ENCODE results near the gene CDC42EP2.
A peak's percentile ranks its signal among the peaks of the same experiment; 100 is the strongest.

Gene CDC42EP2

GRCh38 chr11:65310215-65310614 is 4.5 kb upstream of the CDC42EP2 start:
- no peak overlapping the region for H3K4me3 ChIP-seq (replicated peaks; ENCODE audit: low read depth, low read length)
- TF ChIP-seq, protein P1, sequence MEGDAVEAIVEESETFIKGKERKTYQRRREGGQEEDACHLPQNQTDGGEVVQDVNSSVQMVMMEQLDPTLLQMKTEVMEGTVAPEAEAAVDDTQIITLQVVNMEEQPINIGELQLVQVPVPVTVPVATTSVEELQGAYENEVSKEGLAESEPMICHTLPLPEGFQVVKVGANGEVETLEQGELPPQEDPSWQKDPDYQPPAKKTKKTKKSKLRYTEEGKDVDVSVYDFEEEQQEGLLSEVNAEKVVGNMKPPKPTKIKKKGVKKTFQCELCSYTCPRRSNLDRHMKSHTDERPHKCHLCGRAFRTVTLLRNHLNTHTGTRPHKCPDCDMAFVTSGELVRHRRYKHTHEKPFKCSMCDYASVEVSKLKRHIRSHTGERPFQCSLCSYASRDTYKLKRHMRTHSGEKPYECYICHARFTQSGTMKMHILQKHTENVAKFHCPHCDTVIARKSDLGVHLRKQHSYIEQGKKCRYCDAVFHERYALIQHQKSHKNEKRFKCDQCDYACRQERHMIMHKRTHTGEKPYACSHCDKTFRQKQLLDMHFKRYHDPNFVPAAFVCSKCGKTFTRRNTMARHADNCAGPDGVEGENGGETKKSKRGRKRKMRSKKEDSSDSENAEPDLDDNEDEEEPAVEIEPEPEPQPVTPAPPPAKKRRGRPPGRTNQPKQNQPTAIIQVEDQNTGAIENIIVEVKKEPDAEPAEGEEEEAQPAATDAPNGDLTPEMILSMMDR (IDR thresholded peaks at IDR 0.05; ENCODE audit: low read length, missing control alignments), result no peak
- DNase-seq (ENCODE audit: low read depth), result no peak

DNA sequence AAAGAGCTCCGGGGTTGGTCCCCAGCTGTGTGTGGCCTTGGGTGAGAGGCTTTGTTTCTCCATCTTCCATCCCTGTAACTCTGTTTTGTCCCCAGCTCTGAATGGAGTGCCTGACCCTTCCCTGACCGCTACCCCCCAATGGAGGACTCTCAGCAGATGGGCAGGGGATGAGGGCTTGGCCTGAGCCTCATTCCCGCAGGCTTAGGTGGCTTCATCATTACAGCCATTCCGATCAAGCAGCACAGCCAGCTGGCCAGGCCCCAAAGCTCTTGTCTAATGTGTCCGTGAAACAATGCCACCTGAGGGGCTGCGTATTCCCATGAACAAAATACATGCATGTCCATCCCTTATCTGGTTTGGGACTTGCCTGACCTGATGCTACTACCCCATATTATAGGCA is 3.9 kb upstream of the CDC42EP2 start:
- DNase-seq (ENCODE audit: low read depth), result no peak
- TF ChIP-seq, protein P1 (IDR thresholded peaks at IDR 0.05; ENCODE audit: low read length, missing control alignments), result no peak
- H3K4me3 ChIP-seq (replicated peaks; ENCODE audit: low read depth, low read length), result no peak overlapping the region

GRCh38 chr11:65311170-65311678 is 3.4 kb upstream of the CDC42EP2 start:
- H3K4me3 ChIP-seq (replicated peaks; ENCODE audit: low read depth, low read length), result no peak overlapping the region
- TF ChIP-seq, protein P1 (IDR thresholded peaks at IDR 0.05; ENCODE audit: low read length, missing control alignments), result no peak
- DNase-seq (ENCODE audit: low read depth), result no peak

DNA sequence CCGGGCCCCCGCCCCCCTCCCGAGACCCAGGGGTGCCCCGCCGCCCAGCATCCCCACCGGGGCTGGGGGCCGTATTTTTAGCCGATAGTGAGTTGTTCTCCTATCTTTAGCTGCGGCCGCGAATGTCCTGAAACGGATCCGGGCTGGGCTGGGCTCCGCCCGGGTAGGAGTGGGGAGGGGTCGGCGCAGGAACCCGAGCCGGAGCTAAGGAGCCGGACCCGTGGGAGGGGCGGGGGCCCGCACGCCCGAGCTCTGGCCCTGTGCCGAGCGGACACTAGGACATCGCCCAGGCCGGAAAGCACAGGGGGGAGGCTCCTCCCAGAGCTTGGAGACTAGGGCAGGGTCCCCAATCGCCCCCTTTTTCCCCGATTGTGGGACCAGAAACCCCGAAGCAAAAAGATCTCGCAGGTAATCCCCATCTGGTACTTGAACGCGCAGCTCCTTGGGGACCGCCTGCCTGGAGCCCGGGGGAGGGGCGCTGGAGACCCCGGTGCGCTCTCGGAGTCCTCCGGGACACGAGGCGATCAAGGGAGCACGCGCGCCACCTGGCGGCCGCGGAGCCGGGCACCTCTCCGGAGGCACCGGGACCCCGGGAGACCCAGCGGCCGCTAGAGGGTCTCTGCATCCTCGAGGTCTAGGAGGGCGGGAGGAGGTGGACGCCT is 669 bp downstream of the CDC42EP2 start:
- peak overlapping the region; percentile 95 for H3K4me3 ChIP-seq (replicated peaks; ENCODE audit: low read depth, low read length)
- TF ChIP-seq, protein P1 (IDR thresholded peaks at IDR 0.05; ENCODE audit: low read length, missing control alignments), result peak; percentile 69
- peak; percentile 78 for DNase-seq (ENCODE audit: low read depth)

DNA sequence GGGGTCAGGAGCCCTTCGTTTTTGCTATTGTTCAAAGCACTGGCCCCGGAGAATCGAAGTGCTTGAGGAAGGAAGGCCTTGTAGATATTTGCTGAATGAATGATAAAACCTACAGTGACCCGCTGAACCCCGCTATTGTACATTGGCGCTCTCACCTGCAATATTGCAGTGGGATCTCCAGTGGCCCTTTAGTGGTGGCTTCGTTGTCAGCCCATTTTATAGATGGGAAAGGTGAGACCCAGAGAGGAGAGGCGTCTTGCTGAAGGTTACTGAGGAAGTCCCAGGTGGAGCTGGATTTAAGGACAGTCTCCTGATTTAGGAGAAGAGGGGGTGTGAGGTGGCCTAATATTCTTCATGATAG is 1.2 kb downstream of the CDC42EP2 start:
- DNase-seq (ENCODE audit: low read depth), result no peak
- TF ChIP-seq, protein P1 (IDR thresholded peaks at IDR 0.05; ENCODE audit: low read length, missing control alignments), result no peak
- H3K4me3 ChIP-seq (replicated peaks; ENCODE audit: low read depth, low read length), result peak overlapping the region; percentile 95

DNA sequence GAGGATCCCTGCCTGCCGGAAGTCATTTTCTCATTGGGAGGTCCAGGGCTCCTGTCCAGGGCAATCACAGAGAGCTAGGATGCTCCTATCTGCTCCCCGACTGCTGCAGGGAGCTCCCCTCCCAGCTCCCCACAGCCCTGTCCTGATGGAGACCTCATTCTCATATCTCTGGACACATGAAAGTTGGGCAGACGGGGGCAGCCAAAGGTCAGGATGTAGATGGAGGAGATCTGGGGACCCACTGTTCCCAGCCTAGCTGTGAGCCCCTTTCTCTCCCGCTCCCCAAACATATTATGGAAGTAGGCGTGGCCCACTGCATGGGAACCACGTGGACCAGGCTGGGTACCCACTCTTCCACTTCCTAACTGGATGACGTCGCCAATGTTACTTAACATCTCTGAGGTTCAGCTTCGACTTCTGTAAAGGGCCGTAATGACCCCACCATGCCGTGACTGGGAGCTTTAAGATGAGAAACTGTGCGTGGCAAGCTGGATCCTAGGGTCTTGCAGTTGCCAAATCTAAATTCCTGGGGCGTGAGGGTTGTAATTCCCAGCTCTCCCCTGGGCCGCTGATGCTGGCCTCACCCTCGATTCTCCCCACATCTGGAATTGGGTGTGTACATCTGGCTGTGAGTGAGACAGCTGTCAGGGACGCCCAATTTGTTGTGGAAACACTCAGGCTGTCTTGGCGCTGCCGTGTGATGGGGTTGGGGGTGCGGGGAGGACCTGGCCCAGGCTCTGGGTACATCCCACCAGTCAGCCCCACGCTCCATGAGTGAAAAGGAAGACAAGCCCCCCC is 1.8 kb downstream of the CDC42EP2 start:
- DNase-seq (ENCODE audit: low read depth), result peak; percentile 92
- H3K4me3 ChIP-seq (replicated peaks; ENCODE audit: low read depth, low read length), result peak overlapping the region; percentile 95
- TF ChIP-seq, protein P1 (IDR thresholded peaks at IDR 0.05; ENCODE audit: low read length, missing control alignments), result no peak

Data from fibroblast of pulmonary artery (primary cell).